ENCODE data around the gene ZSCAN10. TPM values are rescaled to one million over a fixed set of nuclear protein-coding genes. Genes with fewer than 3 reads are reported as not detected.
"Not testable (repeated sequence)": the region's sequence is repeated elsewhere in the genome, so short reads cannot be mapped to it uniquely, and the experiment has no call there.

Gene ZSCAN10
- total RNA-seq, 8 experiments from 2014 or later, result 0.17 to 0.71 (median 0.40) TPM; not detected in 2

DNA sequence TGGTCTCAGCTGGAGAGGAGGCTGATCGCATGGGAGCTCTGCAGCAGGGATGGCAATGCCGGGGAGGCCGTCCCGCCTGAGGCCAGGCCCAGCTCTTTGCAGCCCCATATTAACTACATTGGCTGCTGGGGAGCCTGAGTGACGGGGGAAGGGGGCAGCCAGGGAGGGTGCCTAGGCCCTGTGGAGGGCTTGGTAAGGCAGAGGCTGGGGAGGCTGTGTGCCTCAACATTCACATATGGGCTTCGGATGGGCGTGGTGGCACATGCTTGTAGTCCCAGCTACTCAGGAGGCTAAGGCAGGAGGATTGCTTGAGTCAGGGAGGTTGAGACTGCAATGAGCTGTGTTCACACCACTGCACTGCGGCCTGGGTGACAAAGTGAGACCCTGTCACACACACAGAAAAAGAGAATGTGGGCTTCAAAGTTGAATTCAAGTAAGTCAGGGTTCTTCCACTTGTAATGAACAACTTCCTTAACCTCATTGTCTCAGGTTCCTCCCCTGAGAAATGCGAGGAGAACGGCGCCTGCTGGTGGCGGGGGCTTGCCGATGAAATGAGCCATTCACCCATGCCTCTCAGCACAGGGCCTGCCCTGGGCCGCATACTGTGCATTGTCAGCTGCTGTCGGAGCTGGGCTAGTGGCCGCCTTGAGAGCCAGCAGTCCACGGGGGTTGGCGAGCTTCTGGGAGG, 26.4 kb downstream of the ZSCAN10 start:
- peak in 1 of 8 experiments; percentile 11 for ATAC-seq (replicated peaks in 6 of 8)
- H3K4me3 ChIP-seq; H3K4me1 ChIP-seq (replicated peaks in 1 of 2); in situ Hi-C loops (cut with MboI; ENCODE audit: low pct_unique_long_range_greater_than_20kb in 2 of 9, low sequenced_read_pairs in 9 of 9, unreplicated experiment in 9 of 9); H3K27ac ChIP-seq: not testable (repeated sequence)
- no CpG with 5 or more reads among the region's 18 CpGs for WGBS, 10 experiments

DNA sequence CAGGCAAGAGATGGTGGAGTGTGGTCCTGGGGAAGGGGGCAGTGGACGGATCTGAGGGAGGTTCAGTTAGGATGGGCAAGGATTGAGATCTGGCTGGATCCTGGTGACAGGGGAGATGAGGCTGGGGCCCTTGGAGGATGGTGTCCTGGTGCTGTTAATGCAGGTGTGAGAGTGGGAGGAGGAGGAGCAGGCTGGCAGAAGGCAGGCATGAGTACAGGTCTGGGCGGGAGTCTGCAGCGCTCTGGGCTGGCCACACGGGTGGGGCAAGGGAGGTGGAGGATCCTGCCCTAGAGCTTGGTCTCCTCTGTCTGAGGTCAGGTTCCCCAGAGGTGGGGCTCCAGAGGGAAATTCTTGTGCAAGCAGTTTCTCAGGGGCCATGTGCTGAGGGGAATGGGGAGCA, 26.9 kb downstream of the ZSCAN10 start:
- H3K4me1 ChIP-seq (replicated peaks in 1 of 2); H3K27ac ChIP-seq; in situ Hi-C loops (cut with MboI; ENCODE audit: low pct_unique_long_range_greater_than_20kb in 2 of 9, low sequenced_read_pairs in 9 of 9, unreplicated experiment in 9 of 9); H3K4me3 ChIP-seq: not testable (repeated sequence)
- WGBS, 10 experiments, result no CpG with 5 or more reads among the region's 4 CpGs
- ATAC-seq (replicated peaks in 6 of 8), result peak in 2 of 8 experiments; percentile 14 to 23

DNA sequence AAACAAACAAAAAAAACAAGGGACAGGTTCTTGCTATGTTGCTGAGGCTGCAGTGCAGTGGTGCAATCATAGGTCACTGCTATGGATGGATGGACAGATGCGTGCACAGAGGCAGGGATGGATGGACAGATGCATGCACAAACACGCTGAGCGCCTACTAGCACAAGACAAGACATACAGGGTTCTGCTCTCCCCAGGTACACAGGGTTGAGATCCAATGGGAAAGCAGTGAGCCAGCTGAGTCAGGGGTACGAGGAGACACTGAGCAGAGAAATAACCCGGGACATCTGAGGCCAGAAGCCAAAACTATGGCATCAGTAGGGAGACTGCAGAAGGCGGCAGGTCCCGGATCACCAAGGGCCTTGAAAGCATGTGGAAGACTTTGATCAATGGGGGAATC, 27.4 kb downstream of the ZSCAN10 start:
- in situ Hi-C loops (cut with MboI; ENCODE audit: low pct_unique_long_range_greater_than_20kb in 2 of 9, low sequenced_read_pairs in 9 of 9, unreplicated experiment in 9 of 9), result no loop called here
- Histone ChIP-seq H3K27ac (no peak overlapping the region), H3K4me1 (replicated peaks in 1 of 2) (no peaks in the 10 kb centered on the region), H3K4me3 (no peak overlapping the region)
- ATAC-seq (replicated peaks in 6 of 8), result no peak
- 0 to 100% (median 84%) methylated on average over 1 to 6 of the region's 7 CpGs; no CpG with 5 or more reads in 2 of the 10 experiments for WGBS, 10 experiments

DNA sequence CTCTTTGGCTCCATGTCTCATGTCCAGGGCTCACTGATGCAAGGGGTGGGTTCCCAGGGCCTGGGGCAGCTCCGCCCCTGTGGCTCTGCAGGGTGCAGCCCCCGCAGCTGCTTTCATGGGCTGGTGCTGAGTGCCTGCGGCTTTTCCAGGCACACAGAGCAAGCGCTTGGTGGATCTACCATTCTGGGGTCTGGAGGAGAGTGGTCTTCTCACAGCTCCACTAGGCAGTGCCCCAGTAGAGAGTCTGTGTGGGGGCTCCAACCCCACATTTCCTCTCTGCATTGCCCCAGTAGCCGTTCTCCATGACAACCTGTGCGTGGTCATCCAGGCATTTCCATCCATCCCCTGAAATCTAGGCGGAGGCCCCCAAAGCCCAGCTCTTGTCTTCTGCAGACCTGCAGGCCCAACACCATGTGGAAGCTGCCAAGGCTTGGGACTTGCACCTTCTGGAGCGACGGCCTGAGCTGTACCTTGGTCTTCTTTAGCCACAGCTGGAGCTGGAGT, 28.4 kb downstream of the ZSCAN10 start:
- H3K4me1 ChIP-seq (replicated peaks in 1 of 2), result no peaks in the 10 kb centered on the region
- WGBS, 10 experiments, result 87 to 100% (median 94%) methylated on average over 2 to 7 of the region's 9 CpGs; no CpG with 5 or more reads in 7 of the 10 experiments
- in situ Hi-C loops (cut with MboI; ENCODE audit: low pct_unique_long_range_greater_than_20kb in 2 of 9, low sequenced_read_pairs in 9 of 9, unreplicated experiment in 9 of 9), result no loop called here
- no peak overlapping the region for H3K4me3 ChIP-seq
- H3K27ac ChIP-seq, result no peak overlapping the region
- ATAC-seq (replicated peaks in 6 of 8), result peak in 2 of 8 experiments; percentile 15 to 25

DNA sequence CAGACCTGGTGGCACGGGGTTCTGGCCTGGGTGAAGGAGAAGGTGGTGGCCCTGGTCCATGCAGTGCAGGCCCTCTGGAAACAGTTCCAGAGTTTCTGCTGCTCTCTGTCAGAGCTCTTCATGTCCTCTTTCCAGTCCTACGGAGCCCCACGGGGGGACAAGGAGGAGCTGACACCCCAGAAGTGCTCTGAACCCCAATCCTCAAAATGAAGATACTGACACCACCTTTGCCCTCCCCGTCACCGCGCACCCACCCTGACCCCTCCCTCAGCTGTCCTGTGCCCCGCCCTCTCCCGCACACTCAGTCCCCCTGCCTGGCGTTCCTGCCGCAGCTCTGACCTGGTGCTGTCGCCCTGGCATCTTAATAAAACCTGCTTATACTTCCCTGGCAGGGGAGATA, 29.9 kb downstream of the ZSCAN10 start:
- H3K4me1 ChIP-seq (replicated peaks in 1 of 2); H3K4me3 ChIP-seq; H3K27ac ChIP-seq; ATAC-seq (replicated peaks in 6 of 8); in situ Hi-C loops (cut with MboI; ENCODE audit: low pct_unique_long_range_greater_than_20kb in 2 of 9, low sequenced_read_pairs in 9 of 9, unreplicated experiment in 9 of 9): not testable (repeated sequence)
- no CpG with 5 or more reads among the region's 11 CpGs for WGBS, 10 experiments

DNA sequence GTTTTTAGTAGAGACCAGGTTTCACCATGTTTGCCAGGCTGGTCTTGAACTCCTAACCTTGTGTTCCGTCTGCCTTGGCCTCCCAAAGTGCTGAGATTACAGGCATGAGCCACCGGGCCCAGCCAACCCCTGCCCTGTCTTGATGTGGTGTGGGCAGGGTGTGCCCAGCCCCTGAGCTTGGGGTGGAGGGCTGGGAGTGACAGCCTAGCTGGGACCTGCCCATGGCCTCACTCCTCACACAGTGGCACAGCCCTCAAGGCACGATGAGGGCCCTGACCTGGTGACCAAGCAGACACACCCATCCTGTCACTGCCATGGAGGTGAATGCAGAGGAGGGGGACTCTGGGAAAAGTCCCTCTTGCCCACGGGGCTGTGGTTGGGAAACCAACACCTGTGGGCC, 30.6 kb downstream of the ZSCAN10 start:
- in situ Hi-C loops (cut with MboI; ENCODE audit: low pct_unique_long_range_greater_than_20kb in 2 of 9, low sequenced_read_pairs in 9 of 9, unreplicated experiment in 9 of 9), result no loop called here
- Histone ChIP-seq H3K27ac (no peak overlapping the region), H3K4me1 (replicated peaks in 1 of 2) (no peaks in the 10 kb centered on the region), H3K4me3 (no peak overlapping the region)
- WGBS, 10 experiments, result 40 to 90% (median 73%) methylated on average over 1 to 3 of the region's 4 CpGs; no CpG with 5 or more reads in 5 of the 10 experiments
- ATAC-seq (replicated peaks in 6 of 8), result no peak

DNA sequence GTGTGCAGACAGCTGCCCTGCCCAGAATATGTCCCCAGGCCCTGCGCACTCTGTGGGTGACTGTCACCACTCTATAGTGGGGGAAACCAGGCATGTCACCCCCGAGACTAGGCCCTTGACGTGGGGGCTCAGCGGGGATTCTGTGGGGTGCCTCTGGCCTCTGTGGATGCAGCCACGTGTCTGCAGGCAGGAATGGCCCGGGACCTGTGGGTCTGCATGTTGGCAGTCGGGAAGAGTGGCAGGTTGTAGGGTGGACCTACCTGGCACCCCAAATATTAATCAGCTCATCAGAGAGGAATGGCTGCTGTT, 32.7 kb downstream of the ZSCAN10 start:
- ATAC-seq (replicated peaks in 6 of 8), result no peak
- H3K27ac ChIP-seq, result no peak overlapping the region
- in situ Hi-C loops (cut with MboI; ENCODE audit: low pct_unique_long_range_greater_than_20kb in 2 of 9, low sequenced_read_pairs in 9 of 9, unreplicated experiment in 9 of 9), result no loop called here
- H3K4me1 ChIP-seq (replicated peaks in 1 of 2), result no peaks in the 10 kb centered on the region
- H3K4me3 ChIP-seq, result no peak overlapping the region
- 100% methylated on average over 1 of the region's 7 CpGs; no CpG with 5 or more reads in 9 of the 10 experiments for WGBS, 10 experiments

DNA sequence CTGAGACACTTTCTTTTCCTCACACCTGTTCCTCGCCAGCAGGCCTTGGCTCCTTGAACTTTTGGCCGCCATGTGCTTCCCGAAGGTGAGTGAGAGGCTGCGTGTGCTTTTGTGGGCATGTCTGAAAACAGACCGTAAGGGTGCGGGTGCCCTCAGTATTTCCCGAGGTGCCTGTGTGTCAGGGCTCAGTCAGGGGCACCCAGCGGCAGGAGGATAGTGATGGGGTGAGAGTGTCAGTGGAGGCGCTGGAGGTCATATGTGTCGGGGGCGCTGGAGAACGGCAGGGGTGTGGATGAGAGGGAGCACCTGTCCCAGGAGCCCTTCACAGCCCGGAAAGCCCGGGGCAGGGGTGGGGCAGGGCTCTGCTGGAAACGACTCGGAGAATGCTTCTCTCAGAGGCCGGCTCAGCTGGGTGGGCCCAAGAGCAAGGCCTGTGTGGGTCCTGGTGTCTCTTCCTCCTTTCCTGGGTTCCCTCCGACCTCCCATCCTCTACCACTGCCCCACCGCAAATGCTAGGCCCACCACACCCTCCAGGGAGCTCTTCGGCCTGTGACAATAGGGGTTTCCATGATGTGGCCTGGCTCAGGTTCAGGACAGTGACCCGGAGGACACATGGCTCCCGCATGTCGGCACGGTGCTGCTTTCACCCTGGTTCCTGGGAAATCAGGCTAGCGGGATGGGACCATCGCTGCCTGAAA, 33.2 kb downstream of the ZSCAN10 start:
- in situ Hi-C loops (cut with MboI; ENCODE audit: low pct_unique_long_range_greater_than_20kb in 2 of 9, low sequenced_read_pairs in 9 of 9, unreplicated experiment in 9 of 9), result no loop called here
- Histone ChIP-seq H3K4me3 (no peak overlapping the region), H3K4me1 (replicated peaks in 1 of 2) (no peaks in the 10 kb centered on the region), H3K27ac (no peak overlapping the region)
- peak in 2 of 8 experiments; percentile 7 to 8 for ATAC-seq (replicated peaks in 6 of 8)
- WGBS, 10 experiments, result 40 to 100% (median 91%) methylated on average over 1 to 4 of the region's 26 CpGs; no CpG with 5 or more reads in 4 of the 10 experiments

DNA sequence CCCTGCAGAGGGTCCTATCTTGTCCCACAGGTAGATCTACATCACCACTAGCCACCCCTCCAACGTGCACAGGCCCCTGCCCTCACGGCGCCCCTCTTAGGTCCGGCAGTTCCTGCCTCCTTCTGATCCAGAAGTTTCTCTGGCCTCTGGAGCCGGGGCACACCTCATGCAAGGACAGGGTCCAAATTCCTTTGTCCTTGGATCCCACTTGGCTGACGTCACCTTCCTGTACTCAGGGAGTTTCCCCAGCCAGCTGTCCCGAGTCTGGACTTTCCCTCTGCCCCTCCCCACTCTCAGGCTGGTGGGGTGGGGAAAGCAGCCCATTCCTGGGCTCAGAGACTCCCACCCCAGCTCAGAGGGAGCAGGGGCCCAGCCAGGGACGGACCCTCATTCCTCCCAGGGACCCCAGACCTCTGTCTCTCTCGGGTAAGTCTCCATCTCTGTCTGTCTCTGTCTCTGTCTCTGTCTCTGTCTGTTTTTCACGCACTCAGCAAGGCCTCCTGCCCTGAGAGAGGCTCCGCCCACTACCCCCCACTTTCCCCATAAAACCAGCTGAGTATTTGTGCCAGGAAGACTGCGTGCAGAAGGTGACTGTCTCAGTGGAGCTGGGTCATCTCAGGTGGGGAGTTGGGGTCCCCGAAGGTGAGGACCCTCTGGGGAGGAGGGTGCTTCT, 33.9 kb downstream of the ZSCAN10 start, which contains the start of gene IL32:
TSS of gene IL32 (plus strand) at position 572 of the 673 bp plus-strand sequence. CDS start 172 bp downstream, outside the sequence.
- Histone ChIP-seq H3K27ac (no peak within 1 kb of the TSS), H3K4me1 (replicated peaks in 1 of 2) (no peaks in the 10 kb centered on the region), H3K4me3 (no peak within 1 kb of the TSS)
- peak in 6 of 8 experiments; percentile 14 to 86 (median 54) for ATAC-seq (replicated peaks in 6 of 8)
- 33 to 84% (median 60%) methylated on average over 1 to 7 of the region's 13 CpGs; no CpG with 5 or more reads in 7 of the 10 experiments for WGBS, 10 experiments
- in situ Hi-C loops (cut with MboI; ENCODE audit: low pct_unique_long_range_greater_than_20kb in 2 of 9, low sequenced_read_pairs in 9 of 9, unreplicated experiment in 9 of 9), result no loop called here

DNA sequence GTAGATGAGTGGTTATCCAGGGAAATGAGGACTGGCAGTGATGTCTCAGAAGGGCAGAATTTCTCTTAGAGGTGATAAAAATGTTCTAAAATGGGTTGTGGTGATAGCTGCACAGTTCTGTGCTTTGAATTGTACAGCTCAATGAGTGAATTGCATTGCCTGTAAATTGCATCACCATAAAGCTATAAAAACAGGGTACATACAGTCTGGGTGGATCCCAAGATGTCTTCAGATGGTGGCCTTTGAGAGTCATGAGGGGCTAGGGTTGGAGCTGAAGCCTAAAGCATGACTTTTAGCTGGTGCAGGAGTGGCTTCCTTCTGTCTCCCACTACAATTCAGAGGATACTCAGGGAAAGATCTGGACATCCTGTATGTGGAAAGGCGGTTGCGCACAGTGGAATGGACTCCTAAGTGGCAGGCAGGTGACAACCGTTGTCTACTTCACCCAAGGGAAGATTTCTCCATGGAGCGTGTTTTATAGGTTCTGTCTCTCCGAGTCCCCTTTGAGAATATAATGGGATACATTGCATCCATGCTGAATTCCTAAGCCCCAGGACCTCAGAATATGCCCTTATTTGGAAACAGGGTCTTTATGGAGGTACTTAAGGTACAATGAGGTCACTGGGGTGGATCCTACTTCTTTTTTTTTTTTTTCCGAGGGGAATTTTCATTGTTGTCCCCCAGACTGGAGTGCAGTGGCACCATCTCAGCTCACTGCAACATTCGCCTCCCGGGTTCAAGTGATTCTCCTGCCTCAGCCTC, 35.3 kb downstream of the ZSCAN10 start:
- no peak for ATAC-seq (replicated peaks in 6 of 8)
- no peak overlapping the region for H3K4me3 ChIP-seq
- no peak overlapping the region for H3K27ac ChIP-seq
- 76 to 100% (median 82%) methylated on average over 1 to 6 of the region's 8 CpGs; no CpG with 5 or more reads in 4 of the 10 experiments for WGBS, 10 experiments
- H3K4me1 ChIP-seq (replicated peaks in 1 of 2), result peaks cover 0 to 6% of the 10 kb centered on the region in 2 donors
- in situ Hi-C loops (cut with MboI; ENCODE audit: low pct_unique_long_range_greater_than_20kb in 2 of 9, low sequenced_read_pairs in 9 of 9, unreplicated experiment in 9 of 9), result no loop called here

DNA sequence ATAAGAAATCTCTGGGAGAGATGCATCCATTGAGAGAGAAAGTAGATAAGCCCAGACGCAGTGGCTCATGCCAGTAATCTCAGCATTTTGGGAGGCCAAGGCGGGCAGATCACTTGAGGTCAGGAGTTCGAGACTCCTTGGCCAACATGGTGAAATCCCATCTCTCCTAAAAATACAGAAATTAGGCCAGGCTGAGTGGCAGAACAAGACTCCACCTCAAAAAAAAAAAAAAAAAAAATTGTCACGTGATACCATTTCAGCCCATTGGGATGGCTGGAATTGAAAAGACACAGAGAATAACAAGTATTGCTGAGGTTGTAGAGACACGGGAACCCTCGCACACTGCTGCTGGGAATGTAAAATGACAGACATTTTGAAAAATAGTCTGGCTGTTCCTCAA, 36.5 kb downstream of the ZSCAN10 start:
- Histone ChIP-seq H3K27ac (no peak overlapping the region), H3K4me3 (no peak overlapping the region), H3K4me1 (replicated peaks in 1 of 2) (peaks cover 3 to 9% of the 10 kb centered on the region in 2 donors)
- WGBS, 10 experiments, result 60 to 100% (median 87%) methylated on average over 1 to 6 of the region's 6 CpGs
- in situ Hi-C loops (cut with MboI; ENCODE audit: low pct_unique_long_range_greater_than_20kb in 2 of 9, low sequenced_read_pairs in 9 of 9, unreplicated experiment in 9 of 9), result no loop called here
- no peak for ATAC-seq (replicated peaks in 6 of 8)

DNA sequence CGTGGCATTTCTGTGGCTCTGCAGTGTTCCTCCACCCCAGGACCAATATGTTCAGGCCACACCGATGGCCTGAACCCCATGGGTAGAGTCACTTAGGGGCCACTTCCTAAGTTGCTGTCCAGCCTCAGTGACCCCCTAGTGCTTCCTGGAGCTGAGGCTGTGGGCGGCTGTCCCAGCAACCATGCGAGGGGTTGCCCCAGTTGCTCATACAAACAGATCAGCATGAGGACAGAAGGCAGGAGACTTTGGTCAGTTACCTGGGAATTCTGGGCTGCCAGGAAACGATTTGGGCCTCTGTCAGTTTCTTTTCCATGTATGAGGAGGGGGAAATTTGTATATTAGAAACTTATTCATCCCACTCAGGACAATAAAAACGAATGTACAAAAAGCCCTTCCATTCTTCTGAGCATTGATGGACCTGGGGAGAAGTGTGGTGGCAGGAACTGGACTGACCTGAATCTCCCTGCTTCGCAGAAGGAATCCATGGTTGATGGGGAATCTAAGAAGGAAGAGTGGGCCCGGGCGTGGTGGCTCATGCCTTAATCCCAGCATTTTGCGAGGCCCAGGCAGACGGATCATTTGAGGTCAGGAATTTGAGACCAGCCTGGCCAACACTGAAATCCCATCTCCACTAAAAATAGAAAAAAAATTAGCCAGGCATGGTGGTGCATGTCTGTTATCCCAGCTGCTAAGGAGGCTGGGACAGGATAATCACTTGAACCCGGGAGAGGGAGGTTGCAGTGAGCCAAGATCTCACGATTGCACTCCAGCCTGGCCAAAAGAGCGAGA, 38.6 kb downstream of the ZSCAN10 start:
- H3K4me3 ChIP-seq, result no peak overlapping the region
- 57 to 100% (median 87%) methylated on average over 1 to 9 of the region's 14 CpGs; no CpG with 5 or more reads in 1 of the 10 experiments for WGBS, 10 experiments
- no peak overlapping the region for H3K27ac ChIP-seq
- no peak for ATAC-seq (replicated peaks in 6 of 8)
- H3K4me1 ChIP-seq (replicated peaks in 1 of 2), result peaks cover 3 to 9% of the 10 kb centered on the region in 2 donors
- in situ Hi-C loops (cut with MboI; ENCODE audit: low pct_unique_long_range_greater_than_20kb in 2 of 9, low sequenced_read_pairs in 9 of 9, unreplicated experiment in 9 of 9), result no loop called here
